H1 (cell line): Measurements from ENCODE around the gene SIRT3. TPM values are rescaled to one million over a fixed set of nuclear protein-coding genes. Genes with fewer than 3 reads are reported as not detected.

Experiments used
- CTCF ChIA-PET: fragments of 300-600 bp; sonication (Branson Sonifier 250); formaldehyde crosslinking; loops from one replicate; lab custom pipeline; 2021; ENCODE audit not compliant: partially characterized antibody; lab: Charles Lee
- POLR2A ChIA-PET: fragments of 300-600 bp; sonication (Branson Sonifier 250); formaldehyde crosslinking; loops from one replicate; lab custom pipeline; 2021; ENCODE audit warnings: inconsistent platforms; ENCODE audit not compliant: partially characterized antibody; lab: Charles Lee
- DNase-seq, 2 experiments: peaks; one replicate each; pipeline versions ENCODE4 v3.0.0 to v3.0.0-alpha.2; 2010 to 2022; ENCODE audit warnings: low spot score in 2 of 2, low read depth in 1 of 2, mixed read lengths in 1 of 2
- FAIRE-seq: peaks from 2 replicates; lab custom pipeline; 2011; peaks lifted over from hg19 to GRCh38; lab: Jason Lieb, UNC
- H2AFZ ChIP-seq: 2 replicates; pipeline ENCODE4 v1.8.1; 2012; ENCODE audit warnings: low read length, inconsistent platforms
- H2AK5ac ChIP-seq: 2 replicates; pipeline ENCODE4 v1.6.1; 2013; ENCODE audit warnings: low read depth, low read length
- H2BK120ac ChIP-seq: replicated peaks from 2 replicates; pipeline ENCODE3; 2013; ENCODE audit warnings: low read depth, low read length, inconsistent platforms
- H2BK12ac ChIP-seq: 2 replicates; pipeline ENCODE4 v1.6.1; 2013; ENCODE audit warnings: low read depth, low read length
- H2BK15ac ChIP-seq: 2 replicates; pipeline ENCODE4 v1.6.1; 2013; ENCODE audit warnings: low read length
- H2BK20ac ChIP-seq: 2 replicates; pipeline ENCODE4 v1.6.1; 2013; ENCODE audit warnings: low read length
- H2BK5ac ChIP-seq: 2 replicates; pipeline ENCODE4 v1.6.1; 2013; ENCODE audit warnings: low read depth, low read length
- H3K14ac ChIP-seq: 2 replicates; pipeline ENCODE4 v1.6.1; 2013; ENCODE audit warnings: inconsistent platforms; ENCODE audit not compliant: insufficient read length
- H3K18ac ChIP-seq: 2 replicates; pipeline ENCODE4 v1.6.1; 2013; ENCODE audit warnings: low read length; ENCODE audit errors: extremely low read depth
- H3K23ac ChIP-seq: 2 replicates; pipeline ENCODE4 v1.6.1; 2013; ENCODE audit warnings: inconsistent platforms; ENCODE audit not compliant: insufficient read length
- H3K23me2 ChIP-seq: 2 replicates; pipeline ENCODE4 v1.6.1; 2013; ENCODE audit warnings: low read depth, low read length
- H3K27ac ChIP-seq: 2 replicates; pipeline ENCODE4 v1.6.1; 2011; ENCODE audit warnings: low read depth, low read length, inconsistent platforms
- H3K27me3 ChIP-seq, 4 experiments: replicated peaks in 1 of 4; 1 replicate in 1 of 4; 2 replicates in 3 of 4; pipeline versions ENCODE4 v1.6.1 to v1.8.1; 2011 to 2013; ENCODE audit warnings: low read length in 3 of 4, mild to moderate bottlenecking in 3 of 4, inconsistent platforms in 2 of 4, mixed read lengths in 2 of 4, moderate library complexity in 1 of 4; ENCODE audit not compliant: control insufficient read depth in 3 of 4, insufficient read depth in 3 of 4; ENCODE audit errors: extremely low read depth in 1 of 4
- H3K36me3 ChIP-seq, 4 experiments: 2 replicates each; pipeline versions ENCODE4 v1.6.1 to v1.8.1; 2011 to 2013; ENCODE audit warnings: mild to moderate bottlenecking in 4 of 4, low read length in 3 of 4, moderate library complexity in 2 of 4, control low read depth in 1 of 4, inconsistent platforms in 1 of 4; ENCODE audit not compliant: insufficient read depth in 4 of 4, control insufficient read depth in 2 of 4
- H3K4ac ChIP-seq: replicated peaks from 2 replicates; pipeline ENCODE3; 2013; ENCODE audit warnings: low read length, low read depth, mixed read lengths, inconsistent platforms; ENCODE audit not compliant: insufficient read length
- H3K4me1 ChIP-seq, 4 experiments: replicated peaks in 1 of 4; 1 replicate in 1 of 4; 2 replicates in 3 of 4; pipeline versions ENCODE4 v1.6.1 to v1.8.1; 2011 to 2013; ENCODE audit warnings: low read length in 3 of 4, inconsistent platforms in 2 of 4, mixed read lengths in 1 of 4; ENCODE audit not compliant: insufficient read depth in 4 of 4, control insufficient read depth in 3 of 4
- H3K4me2 ChIP-seq, 2 experiments: 2 replicates each; pipeline versions ENCODE4 v1.6.1 to v1.8.1; 2011 to 2013; ENCODE audit warnings: low read depth in 2 of 2, low read length in 2 of 2, control low read depth in 1 of 2, inconsistent platforms in 1 of 2, mild to moderate bottlenecking in 1 of 2; ENCODE audit not compliant: insufficient read depth in 1 of 2
- H3K4me3 ChIP-seq, 4 experiments: fragments of 200-600, 300-600 bp in 1 of 4; sonication (generic), shearing (Covaris generic), sonication (Bioruptor Twin) in 1 of 4; 2 replicates each; pipeline versions ENCODE4 v1.5.1 to v1.8.1; 2011 to 2016; ENCODE audit warnings: low read length in 4 of 4, low read depth in 3 of 4, control low read depth in 2 of 4, inconsistent platforms in 2 of 4, mild to moderate bottlenecking in 2 of 4, mixed read lengths in 1 of 4, moderate library complexity in 1 of 4; ENCODE audit not compliant: insufficient read depth in 2 of 4; ENCODE audit errors: extremely low read depth in 1 of 4
- H3K56ac ChIP-seq: replicated peaks from 2 replicates; pipeline ENCODE3; 2013; ENCODE audit warnings: low read depth, mild to moderate bottlenecking, mixed read lengths, low read length, inconsistent platforms; ENCODE audit not compliant: insufficient read length
- H3K79me1 ChIP-seq: 2 replicates; pipeline ENCODE4 v1.6.1; 2013; ENCODE audit warnings: low read depth, low read length, control low read depth
- H3K79me2 ChIP-seq, 2 experiments: 2 replicates each; pipeline versions ENCODE4 v1.6.1 to v1.8.1; 2012 to 2013; ENCODE audit warnings: low read length in 2 of 2, mild to moderate bottlenecking in 2 of 2, inconsistent platforms in 1 of 2; ENCODE audit not compliant: insufficient read depth in 2 of 2, control insufficient read depth in 1 of 2
- H3K9ac ChIP-seq, 4 experiments: replicated peaks in 1 of 4; 1 replicate in 1 of 4; 2 replicates in 3 of 4; pipeline versions ENCODE4 v1.6.1 to v1.8.1; 2011 to 2013; ENCODE audit warnings: low read depth in 3 of 4, low read length in 3 of 4, control low read depth in 2 of 4, mild to moderate bottlenecking in 2 of 4, moderate library complexity in 2 of 4, inconsistent platforms in 1 of 4; ENCODE audit errors: extremely low read depth in 1 of 4
- H3K9me3 ChIP-seq, 2 experiments: 2 replicates each; pipeline versions ENCODE4 v1.6.1 to v1.8.1; 2012 to 2013; ENCODE audit warnings: mild to moderate bottlenecking in 2 of 2, moderate library complexity in 2 of 2, control low read depth in 1 of 2, inconsistent platforms in 1 of 2, low read depth in 1 of 2, low read length in 1 of 2, mixed read lengths in 1 of 2; ENCODE audit not compliant: insufficient read depth in 2 of 2
- H4K20me1 ChIP-seq, 2 experiments: replicated peaks in 1 of 2; 2 replicates each; pipeline versions ENCODE3 to v1.8.1; 2011 to 2013; ENCODE audit warnings: inconsistent platforms in 2 of 2, low read length in 2 of 2, mild to moderate bottlenecking in 1 of 2; ENCODE audit not compliant: insufficient read depth in 2 of 2, control insufficient read depth in 1 of 2
- H4K5ac ChIP-seq: 2 replicates; pipeline ENCODE4 v1.6.1; 2013; ENCODE audit warnings: low read length, low read depth, mixed read lengths, inconsistent platforms; ENCODE audit not compliant: insufficient read length
- H4K8ac ChIP-seq: 2 replicates; pipeline ENCODE4 v1.8.0; 2013; ENCODE audit warnings: mild to moderate bottlenecking, moderate library complexity, low read length, inconsistent platforms; ENCODE audit not compliant: insufficient read depth; ENCODE audit errors: extremely low read depth
- H4K91ac ChIP-seq: replicated peaks from 2 replicates; pipeline ENCODE3; 2013; ENCODE audit warnings: low read length, mixed read lengths, inconsistent platforms; ENCODE audit not compliant: insufficient read length
- BCL11A ChIP-seq, 2 experiments: IDR thresholded peaks; one replicate each; pipeline ENCODE4 v1.6.1; 2011; ENCODE audit warnings: low read depth in 2 of 2, low read length in 2 of 2, mild to moderate bottlenecking in 2 of 2
- BRCA1 ChIP-seq: IDR thresholded peaks from 2 replicates; pipeline ENCODE4 v1.6.1; 2012; ENCODE audit warnings: low read depth, low read length, improper control_type of control experiment
- CEBPB ChIP-seq: IDR thresholded peaks from 2 replicates; pipeline ENCODE4 v1.6.1; 2012; ENCODE audit warnings: low read depth, low read length
- CREB1 ChIP-seq: IDR thresholded peaks from 2 replicates; pipeline ENCODE4 v1.6.1; 2012; ENCODE audit warnings: inconsistent platforms
- EGR1 ChIP-seq: IDR thresholded peaks from 2 replicates; pipeline ENCODE4 v1.6.1; 2011; ENCODE audit warnings: low read depth, low read length, borderline replicate concordance
- NRF1 ChIP-seq: IDR thresholded peaks from 2 replicates; pipeline ENCODE4 v1.6.1; 2011; ENCODE audit warnings: mild to moderate bottlenecking, low read depth, low read length, improper control_type of control experiment
- RBBP5 ChIP-seq: IDR thresholded peaks from 2 replicates; pipeline ENCODE4 v1.7.1; 2012; ENCODE audit warnings: low read depth, mild to moderate bottlenecking, inconsistent platforms, low read length, moderate library complexity, borderline replicate concordance
- SIX5 ChIP-seq: IDR thresholded peaks from 2 replicates; pipeline ENCODE4 v1.6.1; 2011; ENCODE audit warnings: mild to moderate bottlenecking, low read depth, low read length
- SUZ12 ChIP-seq: fragments of 200-600 bp; sonication (generic); IDR thresholded peaks from 2 replicates; pipeline ENCODE4 v1.6.1; 2012; ENCODE audit warnings: mild to moderate bottlenecking, inconsistent platforms, low read length, moderate library complexity, mixed read lengths
- TAF1 ChIP-seq: IDR thresholded peaks from 2 replicates; pipeline ENCODE4 v1.6.1; 2011; ENCODE audit warnings: mild to moderate bottlenecking, low read depth, low read length
- YY1 ChIP-seq: IDR thresholded peaks from 2 replicates; pipeline ENCODE4 v1.6.1; 2011; ENCODE audit warnings: low read depth, mild to moderate bottlenecking, low read length
- WGBS, 2 experiments: shearing (Covaris generic) in 1 of 2; methylation state at CpG; one replicate each; pipeline versions ENCODE4 v1.1.6 to v1.1.7; 2013 to 2015; ENCODE audit warnings: low lambda C conversion rate in 2 of 2, mixed read lengths in 2 of 2, inconsistent platforms in 1 of 2, low coverage in 1 of 2, missing lambda C conversion rate in 1 of 2; ENCODE audit not compliant: insufficient replicate concordance in 2 of 2, insufficient coverage in 1 of 2, insufficient read length in 1 of 2; ENCODE audit errors: extremely low coverage in 1 of 2, missing lambda C conversion rate in 1 of 2; 5-methylcytosine and 5-hydroxymethylcytosine counted together
- polyA plus RNA-seq, 7 experiments: library from polyadenylated mRNA; depleted of rRNA in 3 of 7; stranded (reverse) in 5 of 7; unstranded in 2 of 7; fragments of >200 nt in 5 of 7; fragments of 200-250 nt in 2 of 7; gene quantifications; 1 replicate in 5 of 7; 2 replicates in 1 of 7; 4 replicates in 1 of 7; pipeline versions ENCODE4 v1.2.1 to v1.2.3, GENCODE V29; 2011 to 2013; ENCODE audit warnings: missing spikeins in 2 of 7, mixed read lengths in 2 of 7
- total RNA-seq: library from RNA; stranded (reverse); fragmentation: NEBNext Ultra II Directional; extraction: Animal tissue kit (Norgen Biotek cat#: 25700); gene quantifications from 2 replicates; pipeline ENCODE4 v1.2.1, GENCODE V29; 2021
- TF ChIP-seq, protein P1 (sequence below): IDR thresholded peaks from 2 replicates; pipeline ENCODE4 v1.6.1; 2011; ENCODE audit warnings: low read length, improper control_type of control experiment

SIRT3 gene
- total and polyA plus RNA-seq, 2 of the 8 experiments (the other 6 are each of a cell fraction or from before 2014, with no cell fraction given): 14.3 to 21.6 TPM

DNA sequence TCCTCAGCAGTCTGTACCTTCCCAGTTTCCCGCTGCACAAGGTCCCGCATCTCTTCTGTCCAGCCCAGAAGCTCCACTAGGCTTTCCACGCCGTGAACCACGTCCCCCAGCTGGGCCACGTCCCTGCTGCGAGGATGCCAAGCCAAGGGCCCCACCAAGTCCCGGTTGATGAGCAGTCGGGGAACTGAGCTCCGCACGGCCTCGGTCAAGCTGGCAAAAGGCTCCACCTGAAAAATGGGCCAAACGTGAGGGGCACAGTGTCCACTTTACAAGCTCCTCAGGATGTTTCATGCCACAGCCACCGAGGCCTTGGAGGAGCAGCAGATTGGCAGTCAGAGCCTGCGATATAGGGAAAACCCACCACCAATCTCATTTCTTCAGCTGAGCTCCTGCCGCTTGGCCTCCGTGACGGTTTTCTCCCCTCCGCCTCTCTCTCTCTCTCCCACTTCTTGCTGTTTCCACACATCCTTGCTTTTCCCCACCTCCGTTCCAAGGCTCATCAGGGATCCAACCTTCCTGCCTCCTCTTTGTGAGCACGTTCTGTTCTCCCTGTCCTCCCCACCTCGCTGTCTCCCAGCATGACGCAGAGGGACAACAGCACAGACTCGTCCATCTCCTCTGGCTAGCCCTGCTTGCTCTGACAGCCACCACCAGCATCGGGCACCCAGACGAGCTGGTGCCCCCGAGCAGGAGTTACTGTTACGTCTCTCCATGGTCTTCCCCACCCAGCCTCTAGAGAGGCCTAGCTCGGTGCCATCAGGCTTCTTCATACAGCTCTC is 17.1 kb downstream of the SIRT3 start:
- Histone ChIP-seq H2AFZ (no peak overlapping the region), H3K9me3 (no peaks in the 10 kb centered on the region), H2BK12ac (no peak overlapping the region), H3K9ac (no peak overlapping the region), H4K91ac (no peak overlapping the region), H3K4me3 (no peak overlapping the region), H4K8ac (no peak overlapping the region), H3K4me1 (no peaks in the 10 kb centered on the region), H3K56ac (no peak overlapping the region), H3K23me2 (no peaks in the 10 kb centered on the region), H3K27ac (no peak overlapping the region), H2BK5ac (no peak overlapping the region), H4K5ac (no peak overlapping the region), H3K18ac (no peak overlapping the region), H2AK5ac (no peak overlapping the region), H2BK15ac (no peak overlapping the region), H3K79me2 (no peaks in the 10 kb centered on the region), H3K79me1 (no peaks in the 10 kb centered on the region), H4K20me1 (peaks cover 0 to 1% of the 10 kb centered on the region in 2 experiments), H3K23ac (no peak overlapping the region), H3K4me2 (no peak overlapping the region), H3K36me3 (peaks cover 2 to 17% (median 8%) of the 10 kb centered on the region in 4 experiments; a peak in 6 of 8 replicates), H2BK120ac (no peak overlapping the region), H3K27me3 (no peaks in the 10 kb centered on the region), H2BK20ac (no peak overlapping the region), H3K4ac (no peak overlapping the region), H3K14ac (no peak overlapping the region)
- no peak for DNase-seq
- 87% methylated on average over 29 of the region's 29 CpGs; no CpG with 5 or more reads in 1 of the 2 experiments for WGBS, 2 experiments
- ChIA-PET POLR2A (interaction anchor here (1.8 to 8.7 kb wide), 3 partner anchors 9 to 13 kb away, joined by 3 to 99 read pairs (median 7); partner anchors contain the start of gene SIRT3), CTCF (interaction anchor here (0.8 to 1.7 kb wide), 4 partner anchors 11 to 143 kb away, joined by 3 to 7 read pairs (median 4); no protein-coding TSS in a partner anchor)
- FAIRE-seq: no peak
- TF ChIP-seq CEBPB (no peak), RBBP5 (no peak), SUZ12 (no peak), SIX5 (no peak), NRF1 (no peak), BCL11A (IDR thresholded peaks at IDR 0.05; ENCODE audit: low read depth in 2 of 2, low read length in 2 of 2) (no peak), BRCA1 (no peak), TAF1 (no peak), YY1 (no peak), EGR1 (no peak), CREB1 (no peak)
- TF ChIP-seq, protein P1, sequence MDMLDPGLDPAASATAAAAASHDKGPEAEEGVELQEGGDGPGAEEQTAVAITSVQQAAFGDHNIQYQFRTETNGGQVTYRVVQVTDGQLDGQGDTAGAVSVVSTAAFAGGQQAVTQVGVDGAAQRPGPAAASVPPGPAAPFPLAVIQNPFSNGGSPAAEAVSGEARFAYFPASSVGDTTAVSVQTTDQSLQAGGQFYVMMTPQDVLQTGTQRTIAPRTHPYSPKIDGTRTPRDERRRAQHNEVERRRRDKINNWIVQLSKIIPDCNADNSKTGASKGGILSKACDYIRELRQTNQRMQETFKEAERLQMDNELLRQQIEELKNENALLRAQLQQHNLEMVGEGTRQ: no peak
